Measurements from ENCODE around the gene ABCC4.

GRCh38 chr13:95258619-95259194 lies 42.5 kb downstream of the ABCC4 start:
- TF ChIP-seq CTCF (IDR thresholded peaks at IDR 0.05) (no peak), POLR2A (IDR thresholded peaks at IDR 0.05) (no peak)
